Stimulated activated CD4-positive, alpha-beta T cell treated with anti-CD3 and anti-CD28 coated beads, Interleukin-2, amount 100 ng/mL, for 48 hours (primary cell): ENCODE results near the gene DCXR.

Source experiments
- DNase-seq, 2 donors: peaks; one replicate each; pipeline ENCODE4 v3.0.0-alpha.2; 2020

Gene DCXR

DNA sequence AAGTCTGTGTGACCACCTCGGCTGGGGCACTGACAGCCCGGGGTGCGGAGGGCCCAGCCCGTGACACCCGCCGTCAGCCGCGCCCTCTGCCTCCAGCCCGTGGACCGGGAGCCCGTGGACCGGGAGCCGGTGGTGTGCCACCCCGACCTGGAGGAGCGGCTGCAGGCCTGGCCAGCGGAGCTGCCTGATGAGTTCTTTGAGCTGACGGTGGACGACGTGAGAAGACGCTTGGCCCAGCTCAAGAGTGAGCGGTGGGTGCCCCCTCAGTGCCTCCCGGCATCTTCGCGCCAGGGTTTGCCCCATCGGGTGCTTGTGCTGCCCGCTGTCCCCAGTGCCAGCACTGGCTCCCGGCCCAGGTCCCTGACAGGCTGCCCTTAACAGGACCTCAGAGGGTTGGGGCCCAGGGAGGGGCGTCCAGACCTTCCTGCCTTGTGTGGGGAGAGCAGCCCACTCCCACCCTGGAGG lies 28.5 kb downstream of the DCXR start:
- no peak for DNase-seq

DNA sequence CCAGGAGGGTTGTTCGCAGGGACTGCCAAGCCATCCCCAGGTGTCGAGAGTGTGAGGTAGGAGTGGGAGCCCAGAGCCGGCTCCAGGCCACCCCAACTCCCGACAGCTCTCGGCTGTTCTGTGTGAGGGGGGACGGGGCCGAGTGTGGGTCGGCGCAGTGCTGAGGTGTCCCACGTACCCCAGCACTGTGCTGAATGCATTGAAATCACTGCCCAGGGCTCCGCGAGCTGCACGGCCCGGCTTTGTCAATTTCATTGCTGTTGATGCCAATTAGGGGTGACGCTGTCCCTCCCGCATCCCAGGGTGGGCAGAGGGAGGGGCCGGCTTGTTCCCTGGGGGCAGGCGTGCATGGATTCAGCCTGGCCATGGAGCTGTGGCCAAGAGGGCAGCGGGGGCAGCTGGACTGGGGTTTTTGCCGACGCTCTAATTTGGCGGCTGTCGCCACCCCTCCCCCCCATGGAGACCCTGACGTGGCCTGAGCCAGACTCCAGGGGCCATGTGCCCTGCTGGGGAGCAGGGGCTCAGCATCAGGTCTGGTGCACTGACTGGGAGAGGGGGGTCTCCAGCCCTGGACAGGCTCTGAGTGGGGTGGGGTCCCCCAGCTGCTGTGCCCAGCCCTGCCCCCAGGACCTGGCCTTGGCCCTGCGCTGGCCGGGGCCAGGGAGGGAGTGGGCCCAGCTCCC lies 29.1 kb downstream of the DCXR start:
- DNase-seq: no peak

- DNase-seq: no peak
Observed at GRCh38 chr17:82007495-82008257, 29.8 kb downstream of the DCXR start.

DNA sequence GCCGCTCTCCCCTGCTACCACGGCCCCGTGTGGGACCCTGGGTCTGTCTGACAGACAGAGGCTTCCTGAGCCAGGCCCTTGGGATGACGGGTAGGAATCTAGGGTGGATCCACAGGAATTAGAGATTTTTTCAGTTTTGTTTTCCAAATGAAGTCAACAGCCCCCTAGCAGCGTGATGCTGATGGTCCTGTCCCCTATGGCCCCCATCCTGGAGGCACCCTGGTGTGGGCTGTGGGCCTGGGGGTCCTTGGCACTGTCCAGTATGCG lies 30.3 kb downstream of the DCXR start:
- no peak for DNase-seq

GRCh38 chr17:82006468-82007227 lies 30.8 kb downstream of the DCXR start:
- no peak for DNase-seq

- no peak for DNase-seq
Observed at GRCh38 chr17:82005701-82006348, 31.7 kb downstream of the DCXR start.

GRCh38 chr17:82004517-82005455 lies 32.7 kb downstream of the DCXR start:
- no peak for DNase-seq

- DNase-seq: peak; percentile 32 to 33
Observed at GRCh38 chr17:82003411-82004381, 33.8 kb downstream of the DCXR start.

GRCh38 chr17:82001571-82002056 lies 35.9 kb downstream of the DCXR start:
- no peak for DNase-seq

GRCh38 chr17:82000803-82001570 lies 36.5 kb downstream of the DCXR start:
- no peak for DNase-seq

GRCh38 chr17:81999976-82000802 lies 37.3 kb downstream of the DCXR start:
- no peak for DNase-seq

DNA sequence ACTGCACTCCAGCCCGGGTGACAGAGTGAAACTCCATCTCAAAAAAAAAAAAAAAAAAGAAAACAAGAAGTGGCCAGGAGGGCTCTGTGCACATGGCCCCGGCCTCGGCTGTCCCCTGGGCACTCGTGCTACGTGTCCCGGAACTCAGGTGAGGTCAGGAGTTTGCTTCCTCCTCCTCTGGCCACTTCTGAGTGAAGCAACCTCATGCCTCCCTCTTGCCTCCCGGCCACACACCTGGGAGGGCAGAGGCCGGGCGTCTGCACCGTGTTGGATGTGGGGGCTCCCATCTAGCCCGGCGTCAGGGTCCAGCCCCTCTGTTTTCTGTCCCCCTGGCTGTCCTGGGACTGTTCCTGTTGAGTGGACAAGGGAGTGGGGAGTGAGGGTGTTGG lies 37.9 kb downstream of the DCXR start:
- no peak for DNase-seq

DNA sequence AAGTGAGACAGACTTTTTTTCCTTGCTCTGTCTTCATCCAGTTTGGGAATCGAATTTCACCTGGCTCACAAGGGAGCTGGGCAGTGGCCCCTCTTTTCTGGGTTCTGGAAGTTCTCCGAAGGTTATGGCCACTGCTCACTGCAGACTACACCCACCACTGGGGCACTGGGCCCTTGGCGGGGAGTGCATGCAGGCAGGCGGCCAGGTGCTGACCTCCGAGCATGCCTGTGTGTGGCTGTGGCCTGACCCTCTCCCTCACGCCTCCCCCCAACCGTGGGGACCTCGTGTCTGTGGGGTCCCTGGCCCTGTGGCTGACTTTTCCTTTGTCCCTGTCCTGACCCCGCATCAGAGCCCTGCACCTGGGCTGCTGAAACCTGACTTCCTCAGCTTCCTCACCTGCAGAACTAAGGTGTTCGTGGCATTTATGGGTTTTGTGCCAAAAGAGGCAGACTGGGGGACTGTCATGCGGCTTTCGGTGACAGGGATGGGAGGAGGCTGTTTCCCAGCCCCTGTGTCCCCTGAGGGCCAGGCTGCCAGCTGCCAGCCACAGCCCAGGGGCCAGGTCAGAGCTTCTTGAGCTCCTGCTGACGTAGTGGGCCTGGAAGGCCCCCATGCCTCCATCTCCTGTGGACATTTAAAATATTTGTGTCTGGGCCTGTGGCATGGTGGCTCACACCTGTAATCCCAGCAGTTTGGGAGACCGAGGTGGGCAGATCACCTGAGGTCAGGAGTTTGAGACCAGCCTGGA lies 38.6 kb downstream of the DCXR start:
- no peak for DNase-seq

- DNase-seq: no peak
Observed at GRCh38 chr17:81998212-81998611, 39.3 kb downstream of the DCXR start.

DNA sequence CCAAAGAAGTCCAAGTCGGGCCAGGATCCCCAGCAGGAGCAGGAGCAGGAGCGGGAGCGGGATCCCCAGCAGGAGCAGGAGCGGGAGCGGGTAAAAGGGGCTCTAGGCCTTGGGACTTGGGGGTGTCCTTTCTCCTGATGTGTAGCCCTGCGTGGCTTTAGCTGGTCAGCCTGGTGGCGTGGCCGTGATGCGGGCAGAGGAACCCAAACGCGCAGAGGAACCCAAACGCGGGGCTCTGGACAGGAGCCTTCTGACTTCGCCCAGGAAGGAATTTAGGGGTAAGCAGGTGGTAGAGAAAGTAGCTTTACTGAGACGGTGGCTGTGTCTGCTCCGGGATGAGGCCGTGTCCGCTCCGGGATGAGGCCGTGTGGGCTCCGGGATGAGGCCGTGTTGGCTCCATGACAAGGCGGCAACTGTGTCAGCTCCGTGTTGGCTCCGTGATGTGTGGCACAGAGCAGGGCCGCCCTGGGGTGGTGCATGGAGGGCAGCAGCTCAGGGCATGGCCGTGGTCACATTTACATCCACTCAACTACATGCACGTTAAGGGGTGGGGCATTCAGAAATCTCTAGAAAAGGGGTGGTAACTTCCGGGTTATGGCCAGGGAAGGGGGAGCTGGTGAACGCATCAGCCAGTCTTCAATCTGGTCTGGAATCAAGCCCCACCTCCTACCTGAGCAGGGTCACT lies 40.6 kb downstream of the DCXR start:
- no peak for DNase-seq

DNA sequence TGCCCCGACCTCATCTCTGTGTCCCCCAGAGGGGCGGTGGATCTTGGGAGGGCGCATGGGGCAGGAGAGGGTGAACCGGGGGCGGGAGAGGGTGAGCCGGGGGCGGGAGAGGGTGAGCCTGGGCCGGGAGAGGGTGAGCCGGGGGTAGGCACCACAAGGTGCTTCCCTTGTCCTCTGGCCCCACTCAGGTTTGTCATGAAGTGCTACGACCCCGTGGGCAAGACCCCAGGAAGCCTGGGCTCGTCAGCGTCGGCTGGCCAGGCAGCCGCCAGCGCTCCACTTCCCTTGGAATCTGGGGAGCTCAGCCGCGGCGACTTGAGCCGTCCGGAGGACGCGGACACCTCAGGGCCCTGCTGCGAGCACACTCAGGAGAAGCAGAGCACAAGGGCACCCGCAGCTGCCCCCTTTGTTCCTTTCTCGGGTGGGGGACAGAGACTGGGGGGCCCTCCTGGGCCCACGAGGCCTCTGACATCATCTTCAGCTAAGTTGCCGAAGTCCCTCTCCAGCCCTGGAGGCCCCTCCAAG lies 41.2 kb downstream of the DCXR start:
- DNase-seq: no peak

DNA sequence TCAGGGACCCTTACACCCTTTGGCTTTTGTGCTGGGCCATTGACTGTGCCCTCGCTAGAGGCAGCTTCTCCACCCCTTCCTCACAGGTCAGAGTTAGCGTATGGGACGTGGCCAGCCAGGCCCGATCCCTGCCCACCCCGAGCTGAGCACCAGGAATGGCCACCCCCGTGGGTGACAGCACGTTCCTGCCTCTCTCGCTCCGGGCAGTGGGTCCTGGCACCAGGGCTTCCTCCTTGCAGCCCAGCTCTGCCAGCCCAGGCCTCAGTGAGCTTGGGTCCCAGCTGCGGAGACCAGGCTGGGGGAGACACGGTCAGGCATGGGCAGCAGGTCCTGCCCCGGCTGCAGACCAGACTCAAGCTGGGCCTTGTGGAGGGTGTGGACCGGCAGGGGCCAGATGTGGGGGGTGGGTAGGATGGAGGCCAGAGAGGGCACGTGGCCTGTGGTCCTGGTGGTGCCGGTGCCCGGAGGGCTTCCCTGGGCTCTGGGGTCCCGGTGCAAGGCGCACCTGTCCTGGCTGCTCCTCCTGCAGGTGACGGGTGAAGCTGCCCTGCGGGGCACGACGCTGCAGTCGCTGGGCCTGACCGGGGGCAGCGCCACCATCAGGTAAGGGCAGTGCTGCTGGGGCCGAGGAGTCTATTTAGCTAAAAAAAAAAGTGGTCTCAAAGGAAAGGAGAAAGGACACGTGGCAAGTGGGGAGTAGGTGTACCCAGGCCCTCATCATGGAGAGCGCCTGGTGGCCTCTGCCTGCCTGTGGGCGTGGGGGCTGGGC lies 41.9 kb downstream of the DCXR start:
- no peak for DNase-seq
